Coronary artery (tissue), 2 donors: ENCODE measurements around the gene RAPGEF2.
"Not testable (repeated sequence)": the region's sequence is repeated elsewhere in the genome, so short reads cannot be mapped to it uniquely, and the experiment has no call there.

Source experiments
- DNase-seq: peaks from one replicate; pipeline ENCODE4 v3.0.0-alpha.2; 2017; ENCODE audit warnings: low spot score
- H3K27ac ChIP-seq, 2 donors: fragments of 200-600 bp; sonication (generic); one replicate each; pipeline ENCODE4 v1.5.1; 2016 to 2019
- H3K4me3 ChIP-seq: fragments of 200-600 bp; sonication (generic); 2 replicates; pipeline ENCODE4 v1.5.1; 2016; ENCODE audit warnings: mild to moderate bottlenecking, moderate library complexity
- CTCF ChIP-seq: fragments of 200-600 bp; sonication (generic); IDR thresholded peaks from one replicate; pipeline ENCODE4 v1.5.1; 2019; ENCODE audit warnings: antibody characterized with exemption

Gene RAPGEF2

GRCh38 chr4:159079074-159079473, 23.8 kb upstream of the RAPGEF2 start:
- Histone ChIP-seq H3K4me3 (no peak overlapping the region), H3K27ac (no peak overlapping the region)
- no peak for TF ChIP-seq CTCF
- DNase-seq, result no peak

GRCh38 chr4:159086606-159087005, 16.3 kb upstream of the RAPGEF2 start:
- Histone ChIP-seq H3K27ac (no peak overlapping the region), H3K4me3 (no peak overlapping the region)
- no peak for TF ChIP-seq CTCF
- DNase-seq, result no peak

GRCh38 chr4:159090255-159090654, 12.6 kb upstream of the RAPGEF2 start:
- H3K27ac ChIP-seq, result no peak overlapping the region
- TF ChIP-seq CTCF, result no peak
- no peak for DNase-seq
- H3K4me3 ChIP-seq, result no peak overlapping the region

- not testable (repeated sequence) for DNase-seq, H3K27ac ChIP-seq, H3K4me3 ChIP-seq
These were observed 8.7 kb upstream of the RAPGEF2 start for GRCh38 chr4:159094156-159094555.

GRCh38 chr4:159096434-159096833, 6.4 kb upstream of the RAPGEF2 start:
- no peak for TF ChIP-seq CTCF
- H3K4me3 ChIP-seq, result no peak overlapping the region
- no peak overlapping the region for H3K27ac ChIP-seq
- no peak for DNase-seq

- Histone ChIP-seq H3K27ac (no peak overlapping the region), H3K4me3 (no peak overlapping the region)
- no peak for TF ChIP-seq CTCF
- DNase-seq, result no peak
These were observed 5.7 kb upstream of the RAPGEF2 start for GRCh38 chr4:159097144-159097543.

- H3K4me3 ChIP-seq, result no peak overlapping the region
- TF ChIP-seq CTCF, result no peak
- no peak overlapping the region for H3K27ac ChIP-seq
- no peak for DNase-seq
These were observed 5.1 kb upstream of the RAPGEF2 start for GRCh38 chr4:159097785-159098184.

GRCh38 chr4:159098482-159099127, 4.3 kb upstream of the RAPGEF2 start:
- H3K27ac ChIP-seq, result no peak overlapping the region
- TF ChIP-seq CTCF, result no peak
- DNase-seq, result no peak

More at GRCh38 chr4:159098482-159099127, 4.3 kb upstream of the RAPGEF2 start:
- H3K4me3 ChIP-seq, result no peak overlapping the region
